Umbilical cord (tissue), 2 donors: ENCODE measurements around the gene MYG1. TPM values are rescaled to one million over a fixed set of nuclear protein-coding genes. Genes with fewer than 3 reads are reported as not detected.

ENCODE experiments used
- DNase-seq: peaks from one replicate; pipeline ENCODE4 v3.0.0-alpha.2; 2015; ENCODE audit warnings: low spot score
- total RNA-seq: library from RNA; depleted of rRNA; stranded (reverse); fragments of >200 nt; gene quantifications from one replicate; pipeline ENCODE4 v1.2.3, GENCODE V29; 2014; ENCODE audit warnings: low replicate concordance; ENCODE audit not compliant: insufficient read depth

MYG1 gene, protein sequence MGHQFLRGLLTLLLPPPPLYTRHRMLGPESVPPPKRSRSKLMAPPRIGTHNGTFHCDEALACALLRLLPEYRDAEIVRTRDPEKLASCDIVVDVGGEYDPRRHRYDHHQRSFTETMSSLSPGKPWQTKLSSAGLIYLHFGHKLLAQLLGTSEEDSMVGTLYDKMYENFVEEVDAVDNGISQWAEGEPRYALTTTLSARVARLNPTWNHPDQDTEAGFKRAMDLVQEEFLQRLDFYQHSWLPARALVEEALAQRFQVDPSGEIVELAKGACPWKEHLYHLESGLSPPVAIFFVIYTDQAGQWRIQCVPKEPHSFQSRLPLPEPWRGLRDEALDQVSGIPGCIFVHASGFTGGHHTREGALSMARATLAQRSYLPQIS
- total RNA-seq: 17.8 TPM

GRCh38 chr12:53299454-53300180, at the start of gene MYG1:
TSS of gene MYG1 (plus strand) at chr12:53299695. CDS start at chr12:53299738, 43 bp downstream.
- peak; percentile 96 for DNase-seq

DNA sequence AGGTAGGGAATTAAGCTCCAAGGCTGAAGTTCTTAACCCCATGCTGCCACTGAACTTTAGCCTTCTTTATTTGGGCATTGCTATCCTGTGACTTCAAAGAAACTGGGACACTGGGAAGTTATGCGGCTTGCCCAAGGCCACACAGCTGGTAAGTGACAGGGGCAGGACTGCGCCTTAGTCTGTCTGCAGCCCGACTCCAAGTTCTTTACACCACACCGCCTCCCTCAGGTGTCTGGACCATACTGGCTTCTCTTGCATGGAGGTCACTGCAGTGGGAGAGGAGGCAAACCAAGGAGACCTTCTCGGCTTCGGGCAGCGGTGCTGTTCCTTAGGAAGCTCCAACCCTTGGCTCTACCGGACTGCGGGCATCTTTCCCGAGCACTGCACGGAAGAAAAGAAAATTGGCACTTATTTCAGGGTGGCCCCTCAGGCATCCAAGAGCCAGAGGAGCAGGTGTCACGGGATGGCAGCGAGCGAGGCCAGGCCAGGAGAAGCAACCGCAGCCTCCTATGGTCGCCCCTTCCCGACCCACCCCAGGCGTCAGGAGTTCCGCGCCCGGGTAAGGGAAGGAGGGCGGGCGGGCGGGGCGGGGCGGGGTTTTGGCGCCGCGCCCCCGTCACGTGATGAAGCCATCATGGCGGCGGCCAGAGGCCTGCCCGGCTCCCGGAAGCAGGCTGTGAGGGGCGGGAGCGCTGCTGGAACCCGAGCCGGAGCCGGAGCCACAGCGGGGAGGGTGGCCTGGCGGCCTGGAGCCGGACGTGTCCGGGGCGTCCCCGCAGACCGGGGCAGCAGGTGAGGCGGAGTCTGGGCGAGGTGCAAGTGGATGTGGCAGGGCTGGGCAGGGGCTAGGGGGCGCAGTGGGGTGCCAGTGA, 47.8 kb upstream of the MYG1 start:
- DNase-seq: peak; percentile 83

DNA sequence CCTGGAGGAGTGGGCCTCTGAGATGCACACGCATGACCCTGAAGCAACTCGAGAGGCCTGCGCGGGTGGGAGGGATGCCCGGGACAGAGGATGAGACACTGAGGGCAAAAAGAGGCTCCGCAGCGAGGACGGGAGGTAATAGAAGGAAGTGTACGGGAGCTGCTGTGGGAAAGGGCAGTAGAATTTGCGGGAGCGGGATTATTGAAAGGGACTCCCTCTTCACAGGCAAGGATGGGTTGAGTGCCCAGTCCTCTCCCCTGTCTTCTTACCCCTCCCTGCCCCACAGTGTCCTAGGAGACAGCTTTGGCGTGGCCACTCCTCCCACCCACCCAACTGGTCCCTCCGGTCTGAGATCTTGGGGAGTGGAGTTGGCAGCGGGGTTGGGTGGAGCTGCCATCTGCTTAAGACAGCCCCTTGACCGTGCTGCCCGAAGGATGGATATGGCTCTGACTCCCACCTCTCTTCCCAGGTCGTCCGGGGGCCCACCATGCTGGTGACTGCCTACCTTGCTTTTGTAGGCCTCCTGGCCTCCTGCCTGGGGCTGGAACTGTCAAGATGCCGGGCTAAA, 47.1 kb upstream of the MYG1 start:
- peak; percentile 61 for DNase-seq

DNA sequence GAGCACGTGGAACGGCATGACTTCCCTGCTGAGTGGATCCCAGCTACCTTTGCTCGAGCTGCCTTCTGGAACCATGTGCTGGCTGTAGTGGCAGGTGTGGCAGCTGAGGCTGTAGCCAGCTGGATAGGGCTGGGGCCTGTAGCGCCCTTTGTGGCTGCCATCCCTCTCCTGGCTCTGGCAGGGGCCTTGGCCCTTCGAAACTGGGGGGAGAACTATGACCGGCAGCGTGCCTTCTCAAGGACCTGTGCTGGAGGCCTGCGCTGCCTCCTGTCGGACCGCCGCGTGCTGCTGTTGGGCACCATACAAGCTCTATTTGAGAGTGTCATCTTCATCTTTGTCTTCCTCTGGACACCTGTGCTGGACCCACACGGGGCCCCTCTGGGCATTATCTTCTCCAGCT, 46.2 kb upstream of the MYG1 start:
- no peak for DNase-seq

DNA sequence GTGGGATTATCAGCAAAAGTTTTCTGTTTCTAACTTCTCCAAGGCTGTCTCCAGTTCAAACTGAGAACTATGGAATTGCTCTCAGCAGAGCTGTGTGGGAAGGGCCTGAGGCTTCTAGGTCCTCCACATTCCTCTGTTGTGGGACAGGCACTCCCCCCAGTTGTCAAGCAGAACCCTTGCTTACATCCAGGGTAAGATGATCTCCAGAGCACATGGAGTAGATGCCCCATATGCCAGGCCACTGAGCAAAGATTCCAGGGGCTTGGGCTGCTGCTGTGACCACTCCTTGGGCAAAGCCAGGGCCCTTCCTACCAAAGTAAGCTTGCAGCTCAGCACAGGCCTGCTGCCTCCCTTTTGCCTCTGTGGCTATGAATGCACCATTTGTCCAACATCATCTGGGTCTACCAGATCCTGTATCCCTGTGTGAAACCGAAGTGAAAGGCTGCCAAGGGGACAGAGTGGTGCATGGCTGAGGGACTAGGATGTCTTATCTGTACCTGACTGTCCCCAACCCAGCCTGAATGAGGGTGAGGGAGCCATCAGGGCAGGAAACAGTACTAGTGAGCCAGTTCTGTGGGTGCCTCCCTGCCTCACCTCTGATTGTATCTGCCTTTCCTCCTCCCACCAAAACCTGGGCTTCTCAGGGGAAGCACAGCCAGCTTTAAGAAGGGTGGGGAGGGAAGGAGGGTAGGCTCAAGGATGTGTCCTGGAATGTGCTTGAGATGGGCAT, 44.5 kb upstream of the MYG1 start:
- no peak for DNase-seq

- no peak for DNase-seq
These were observed 43.5 kb upstream of the MYG1 start for GRCh38 chr12:53255996-53256395.

DNA sequence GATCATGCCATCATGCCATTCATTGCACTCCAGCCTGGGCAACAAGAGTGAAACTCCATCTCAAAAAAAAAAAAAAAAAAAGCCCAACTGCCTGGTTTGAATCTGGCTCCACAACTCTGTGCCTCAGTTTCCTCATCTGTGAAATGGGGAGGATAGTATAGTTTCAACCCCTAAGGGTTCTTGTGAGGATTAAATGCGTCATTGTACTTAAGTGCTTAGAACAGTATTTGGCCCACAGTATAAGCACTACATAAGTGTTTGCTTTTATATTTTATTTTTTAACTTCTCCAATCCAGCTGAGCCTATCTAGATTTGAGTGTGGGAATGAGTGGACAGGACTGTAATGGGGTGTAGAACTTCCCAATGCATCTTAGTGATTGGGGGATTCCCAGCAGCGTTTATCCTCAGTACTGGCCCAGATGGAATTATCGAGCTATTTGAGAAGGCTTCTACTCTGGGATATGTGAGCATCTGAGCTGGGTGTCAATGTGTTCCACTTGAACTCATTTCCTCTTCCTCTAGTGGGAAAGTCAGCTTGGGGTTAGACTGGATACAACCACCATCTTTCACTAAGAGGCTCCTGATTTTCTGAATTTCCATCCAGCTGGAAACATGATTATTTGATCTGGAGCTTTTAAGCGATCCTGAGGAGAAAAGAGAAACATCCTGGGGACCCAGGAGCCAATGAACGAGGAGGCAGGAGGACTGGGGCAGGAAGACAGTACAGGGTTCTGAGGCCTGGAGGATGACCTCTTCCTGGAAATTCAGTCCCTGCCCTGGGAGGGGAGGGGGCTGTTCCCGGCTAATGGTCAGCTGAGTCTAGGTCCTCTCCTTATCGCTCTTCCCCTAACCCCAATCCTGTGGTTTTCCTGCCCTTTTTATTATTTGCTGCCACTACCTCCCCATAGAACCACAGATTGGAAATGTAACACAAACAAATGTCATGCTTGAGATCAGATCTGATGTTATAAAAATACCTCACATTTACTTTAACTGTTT, 40.7 kb upstream of the MYG1 start:
- no peak for DNase-seq

- no peak for DNase-seq
These were observed 39.6 kb upstream of the MYG1 start for GRCh38 chr12:53259891-53260290.

- DNase-seq: no peak
These were observed 33.7 kb upstream of the MYG1 start for GRCh38 chr12:53265783-53266182.

- DNase-seq: no peak
These were observed 32.0 kb upstream of the MYG1 start for GRCh38 chr12:53267306-53267998.

DNA sequence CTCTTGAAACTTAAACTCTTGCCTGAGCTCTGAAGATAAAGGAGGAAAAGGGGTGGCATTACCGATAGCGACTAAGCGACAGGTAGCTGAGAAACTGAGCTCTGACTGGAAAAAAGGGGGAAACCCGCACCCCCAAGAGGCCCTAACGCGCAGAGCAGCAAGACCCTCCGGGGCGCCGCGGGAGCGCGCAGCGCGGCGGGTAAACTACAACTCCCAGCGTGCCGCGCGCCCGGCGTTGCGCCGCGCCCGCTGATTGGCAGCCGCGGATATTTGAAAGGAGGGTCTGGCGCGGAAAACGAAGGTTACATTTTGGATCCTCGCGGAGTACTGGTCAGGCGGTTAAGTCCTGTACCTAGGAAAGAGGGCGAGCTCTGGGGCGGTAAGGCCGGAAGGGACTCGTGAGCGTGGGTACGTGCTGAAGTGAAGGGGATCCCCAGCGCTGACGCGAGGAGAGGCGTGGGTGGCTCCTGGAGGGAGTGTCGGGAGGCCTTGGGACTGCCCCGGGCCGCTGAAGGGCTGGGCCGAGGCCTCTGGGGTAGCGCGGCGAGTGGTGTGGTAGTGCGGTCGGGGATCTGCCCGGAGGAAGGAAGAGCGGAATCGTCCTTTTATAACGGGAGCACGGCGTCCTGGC, 31.4 kb upstream of the MYG1 start, which contains the start of gene ESPL1:
Gene ESPL1 (plus strand): TSS at position 301 of the 631 bp plus-strand sequence. CDS start 468 bp downstream, outside the sequence.
- DNase-seq: peak; percentile 83

DNA sequence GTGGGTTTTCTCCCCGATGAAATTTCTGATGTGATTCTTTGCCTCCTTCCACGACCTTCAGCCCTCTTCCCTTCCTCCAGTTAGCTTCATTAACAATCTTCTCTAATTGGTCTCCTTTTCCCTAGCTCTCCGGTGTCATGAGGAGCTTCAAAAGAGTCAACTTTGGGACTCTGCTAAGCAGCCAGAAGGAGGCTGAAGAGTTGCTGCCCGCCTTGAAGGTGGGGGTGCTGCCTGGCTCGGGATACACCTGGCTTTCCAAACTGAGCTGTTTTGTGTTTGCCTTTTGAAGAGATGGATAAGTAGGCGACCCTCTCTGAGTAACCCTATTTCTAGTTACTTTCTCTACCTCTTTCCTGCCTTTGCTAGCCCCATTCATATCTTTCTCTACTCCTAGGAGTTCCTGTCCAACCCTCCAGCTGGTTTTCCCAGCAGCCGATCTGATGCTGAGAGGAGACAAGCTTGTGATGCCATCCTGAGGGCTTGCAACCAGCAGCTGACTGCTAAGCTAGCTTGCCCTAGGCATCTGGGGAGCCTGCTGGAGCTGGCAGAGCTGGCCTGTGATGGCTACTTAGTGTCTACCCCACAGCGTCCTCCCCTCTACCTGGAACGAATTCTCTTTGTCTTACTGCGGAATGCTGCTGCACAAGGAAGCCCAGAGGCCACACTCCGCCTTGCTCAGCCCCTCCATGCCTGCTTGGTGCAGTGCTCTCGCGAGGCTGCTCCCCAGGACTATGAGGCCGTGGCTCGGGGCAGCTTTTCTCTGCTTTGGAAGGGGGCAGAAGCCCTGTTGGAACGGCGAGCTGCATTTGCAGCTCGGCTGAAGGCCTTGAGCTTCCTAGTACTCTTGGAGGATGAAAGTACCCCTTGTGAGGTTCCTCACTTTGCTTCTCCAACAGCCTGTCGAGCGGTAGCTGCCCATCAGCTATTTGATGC, 30.6 kb upstream of the MYG1 start:
- no peak for DNase-seq

DNA sequence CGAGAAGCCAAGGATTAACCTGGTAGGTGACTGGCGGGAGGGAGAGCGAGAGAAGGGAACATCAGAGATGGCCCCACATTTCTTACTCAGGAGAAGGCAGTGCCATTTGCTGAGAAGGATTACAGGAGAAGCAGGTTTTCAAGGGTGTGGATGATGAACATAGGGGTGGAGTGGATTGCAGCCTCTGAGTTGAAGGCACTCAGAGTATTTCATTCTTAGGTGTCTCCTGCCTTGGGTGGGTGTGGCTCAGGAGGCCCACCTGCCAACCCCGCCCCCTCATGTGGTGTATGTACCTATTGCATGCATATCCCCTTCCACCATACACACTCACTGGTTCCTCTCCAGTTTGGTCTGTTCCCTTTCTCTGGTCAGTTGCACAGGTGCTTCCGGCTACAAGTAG, 25.1 kb upstream of the MYG1 start:
- DNase-seq: no peak

GRCh38 chr12:53276511-53276910, 23.0 kb upstream of the MYG1 start:
- no peak for DNase-seq

GRCh38 chr12:53277981-53278380, 21.5 kb upstream of the MYG1 start:
- DNase-seq: no peak

DNA sequence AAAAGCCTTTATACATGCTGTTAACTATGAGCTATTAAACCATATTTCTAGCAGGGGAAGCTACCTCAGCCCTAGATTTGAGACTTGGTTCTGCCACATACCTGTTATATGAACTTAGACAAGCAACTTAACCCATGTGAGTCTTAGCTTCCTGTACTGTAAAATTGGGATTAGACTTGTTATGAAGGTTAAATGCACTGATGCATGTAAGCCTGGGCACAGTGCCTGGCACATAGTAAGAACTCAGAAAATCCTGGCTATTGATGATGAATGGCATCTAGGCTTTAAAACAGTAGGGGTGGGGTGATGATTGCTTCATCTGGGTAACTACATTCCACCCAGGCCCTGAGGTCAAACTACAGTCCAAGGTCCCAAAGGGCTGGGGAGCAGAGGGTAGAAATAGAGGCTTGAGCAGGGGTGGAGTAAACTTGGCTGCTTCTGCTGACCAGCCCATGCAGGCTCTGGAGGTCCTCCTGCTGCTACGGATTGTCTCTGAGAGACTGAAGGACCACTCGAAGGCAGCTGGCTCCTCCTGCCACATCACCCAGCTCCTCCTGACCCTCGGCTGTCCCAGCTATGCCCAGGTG, 20.1 kb upstream of the MYG1 start:
- no peak for DNase-seq
